SH-SY5Y (cell line): ENCODE measurements around the gene TTBK1.

Source experiments
- GATA2 ChIP-seq: IDR thresholded peaks from 2 replicates; pipeline ENCODE4 v1.6.1; 2011; ENCODE audit warnings: mild to moderate bottlenecking, low read depth, low read length
- GATA3 ChIP-seq: IDR thresholded peaks from 2 replicates; pipeline ENCODE4 v1.6.1; 2011; ENCODE audit warnings: low read depth, mild to moderate bottlenecking, low read length, moderate library complexity

TTBK1 gene

GRCh38 chr6:43231735-43232450 lies 11.4 kb upstream of the TTBK1 start:
- TF ChIP-seq GATA3, result no peak
- TF ChIP-seq GATA2, result no peak

GRCh38 chr6:43235841-43236240 lies 7.4 kb upstream of the TTBK1 start:
- TF ChIP-seq GATA2 (no peak), GATA3 (no peak)

GRCh38 chr6:43239054-43239453 lies 4.2 kb upstream of the TTBK1 start:
- TF ChIP-seq GATA3 (no peak), GATA2 (no peak)

- TF ChIP-seq GATA2, result no peak
- TF ChIP-seq GATA3, result no peak
Measured at GRCh38 chr6:43240950-43241349, 2.3 kb upstream of the TTBK1 start.

GRCh38 chr6:43241446-43241845 lies 1.8 kb upstream of the TTBK1 start:
- TF ChIP-seq GATA3, result no peak
- no peak for TF ChIP-seq GATA2

GRCh38 chr6:43243664-43244321 lies 512 bp downstream of the TTBK1 start:
- TF ChIP-seq GATA3 (no peak), GATA2 (no peak)

- no peak for TF ChIP-seq GATA3
- TF ChIP-seq GATA2, result no peak
Measured at GRCh38 chr6:43246301-43247113, 3.2 kb downstream of the TTBK1 start.

- TF ChIP-seq GATA2 (no peak), GATA3 (no peak)
Measured at GRCh38 chr6:43247114-43247999, 4.1 kb downstream of the TTBK1 start.

- no peak for TF ChIP-seq GATA2
- TF ChIP-seq GATA3, result no peak
Measured at GRCh38 chr6:43248101-43248500, 4.8 kb downstream of the TTBK1 start.

- TF ChIP-seq GATA3, result no peak
- no peak for TF ChIP-seq GATA2
Measured at GRCh38 chr6:43248791-43249190, 5.5 kb downstream of the TTBK1 start.

- TF ChIP-seq GATA3, result no peak
- no peak for TF ChIP-seq GATA2
Measured at GRCh38 chr6:43250992-43251373, 7.7 kb downstream of the TTBK1 start.

GRCh38 chr6:43253401-43253800 lies 10.1 kb downstream of the TTBK1 start:
- TF ChIP-seq GATA2 (no peak), GATA3 (no peak)

- TF ChIP-seq GATA2 (no peak), GATA3 (no peak)
Measured at GRCh38 chr6:43254138-43254817, 11.0 kb downstream of the TTBK1 start.
